Spleen (tissue), 7 donors: ENCODE measurements around the gene LRP1.

Experiments used
- POLR2A ChIP-seq, 3 donors: fragments of 450-650 bp; IDR thresholded peaks; one replicate each; pipeline ENCODE4 v1.5.1; 2017; ENCODE audit warnings: antibody characterized with exemption in 3 of 3, mild to moderate bottlenecking in 1 of 3
- POLR2AphosphoS5 ChIP-seq, 3 donors: sonication (generic); formaldehyde crosslinking; IDR thresholded peaks; one replicate each; pipeline ENCODE4 v1.5.1; 2017; ENCODE audit warnings: antibody characterized with exemption in 3 of 3
- TF ChIP-seq, protein P1 (sequence below), 11 experiments: fragments of 200-600 bp in 7 of 11; fragments of 450-650 bp in 4 of 11; sonication (generic) in 4 of 11; IDR thresholded peaks in 8 of 11; conservative IDR thresholded peaks in 3 of 11; 1 replicate in 7 of 11; 2 replicates in 4 of 11; pipeline versions ENCODE4 v1.4.0 to v1.8.0; 2016 to 2021; ENCODE audit warnings: antibody characterized with exemption in 11 of 11, inconsistent platforms in 4 of 11, mild to moderate bottlenecking in 1 of 11
- donor health status: DM: no; HTN: no; CAD: no; lungs with moderate emphysema.
- donor health status: DM: no; HTN: no; CAD: no.
- donor health status: DM: no; HTN: no; CAD: no.

DNA sequence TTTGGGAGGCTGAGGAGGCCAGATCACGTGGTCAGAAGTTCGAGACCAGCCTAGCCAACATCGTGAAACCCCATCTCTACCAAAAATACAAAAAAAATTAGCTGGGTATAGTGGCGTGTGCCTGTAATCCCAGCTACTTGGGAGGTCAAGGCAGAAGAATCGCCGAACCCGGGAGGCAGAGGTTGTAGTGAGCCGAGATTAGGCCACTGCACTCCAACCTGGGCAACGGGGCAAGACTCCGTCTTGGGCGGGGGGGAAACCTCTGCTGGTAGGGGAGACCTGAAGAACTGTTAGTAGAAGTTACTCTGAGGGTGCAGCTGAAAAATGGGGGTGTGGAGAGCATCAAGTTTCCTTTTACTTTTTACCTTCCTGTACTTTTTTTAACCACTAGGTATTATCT lies 2.2 kb upstream of the LRP1 start:
- no peak for TF ChIP-seq POLR2AphosphoS5 (IDR thresholded peaks at IDR 0.05)
- TF ChIP-seq, protein P1, sequence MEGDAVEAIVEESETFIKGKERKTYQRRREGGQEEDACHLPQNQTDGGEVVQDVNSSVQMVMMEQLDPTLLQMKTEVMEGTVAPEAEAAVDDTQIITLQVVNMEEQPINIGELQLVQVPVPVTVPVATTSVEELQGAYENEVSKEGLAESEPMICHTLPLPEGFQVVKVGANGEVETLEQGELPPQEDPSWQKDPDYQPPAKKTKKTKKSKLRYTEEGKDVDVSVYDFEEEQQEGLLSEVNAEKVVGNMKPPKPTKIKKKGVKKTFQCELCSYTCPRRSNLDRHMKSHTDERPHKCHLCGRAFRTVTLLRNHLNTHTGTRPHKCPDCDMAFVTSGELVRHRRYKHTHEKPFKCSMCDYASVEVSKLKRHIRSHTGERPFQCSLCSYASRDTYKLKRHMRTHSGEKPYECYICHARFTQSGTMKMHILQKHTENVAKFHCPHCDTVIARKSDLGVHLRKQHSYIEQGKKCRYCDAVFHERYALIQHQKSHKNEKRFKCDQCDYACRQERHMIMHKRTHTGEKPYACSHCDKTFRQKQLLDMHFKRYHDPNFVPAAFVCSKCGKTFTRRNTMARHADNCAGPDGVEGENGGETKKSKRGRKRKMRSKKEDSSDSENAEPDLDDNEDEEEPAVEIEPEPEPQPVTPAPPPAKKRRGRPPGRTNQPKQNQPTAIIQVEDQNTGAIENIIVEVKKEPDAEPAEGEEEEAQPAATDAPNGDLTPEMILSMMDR (IDR thresholded peaks at IDR 0.05 in 8 of 11, conservative IDR thresholded peaks at IDR 0.05 in 3 of 11) = no peak
- TF ChIP-seq POLR2A (IDR thresholded peaks at IDR 0.05) = no peak
